Gastrocnemius medialis (tissue), 4 donors: ENCODE results near the gene EFR3B.

Experiments
- CTCF ChIP-seq, 5 experiments: fragments of 450-650 bp in 3 of 5; fragments of 200-600 bp in 2 of 5; sonication (generic) in 2 of 5; IDR thresholded peaks in 4 of 5; conservative IDR thresholded peaks in 1 of 5; 1 replicate in 4 of 5; 2 replicates in 1 of 5; pipeline ENCODE4 v1.5.1; 2016 to 2019; ENCODE audit warnings: antibody characterized with exemption in 5 of 5, mild to moderate bottlenecking in 3 of 5, moderate library complexity in 3 of 5
- POLR2A ChIP-seq, 2 donors: fragments of 450-650 bp; IDR thresholded peaks; one replicate each; pipeline ENCODE4 v1.6.1; 2017; ENCODE audit warnings: antibody characterized with exemption in 2 of 2, mild to moderate bottlenecking in 2 of 2, moderate library complexity in 2 of 2

GRCh38 chr2:25159949-25160348 lies 118.1 kb downstream of the EFR3B start:
- no peak for TF ChIP-seq CTCF (IDR thresholded peaks at IDR 0.05 in 4 of 5, conservative IDR thresholded peaks at IDR 0.05 in 1 of 5)
- no peak for TF ChIP-seq POLR2A (IDR thresholded peaks at IDR 0.05)
